ENCODE results near the gene CCRL2.

Gene CCRL2

GRCh38 chr3:46406788-46407611 lies at the start of gene CCRL2, which contains the start of gene CCR5AS:
CCRL2 (plus strand) TSS chr3:46407259; CDS start chr3:46408080, 821 bp downstream.
CCR5AS (minus strand) TSS chr3:46407066.
- DNase-seq, result peak; percentile 9

GRCh38 chr3:46358466-46358865 lies 48.6 kb upstream of the CCRL2 start:
- DNase-seq, result no peak

GRCh38 chr3:46359733-46360493 lies 47.1 kb upstream of the CCRL2 start:
- no peak for DNase-seq

- no peak for DNase-seq
Observed at GRCh38 chr3:46360907-46361306, 46.2 kb upstream of the CCRL2 start.

GRCh38 chr3:46361408-46362283 lies 45.4 kb upstream of the CCRL2 start:
- no peak for DNase-seq

- DNase-seq, result no peak
Observed at GRCh38 chr3:46365041-46365440, 42.0 kb upstream of the CCRL2 start.

- no peak for DNase-seq
Observed at GRCh38 chr3:46365737-46366524, 41.1 kb upstream of the CCRL2 start.

- no peak for DNase-seq
Observed at GRCh38 chr3:46367811-46368210, 39.2 kb upstream of the CCRL2 start.

GRCh38 chr3:46368569-46368968 lies 38.5 kb upstream of the CCRL2 start:
- peak; percentile 36 for DNase-seq

GRCh38 chr3:46369151-46369550 lies 37.9 kb upstream of the CCRL2 start:
- DNase-seq, result no peak

- no peak for DNase-seq
Observed at GRCh38 chr3:46369675-46370132, 37.4 kb upstream of the CCRL2 start.

GRCh38 chr3:46370839-46371518 lies 36.1 kb upstream of the CCRL2 start, which contains the start of gene CCR5:
CCR5 (plus strand) TSS chr3:46370946; CDS start chr3:46372903, 1,957 bp downstream.
- DNase-seq, result no peak

GRCh38 chr3:46371519-46372340 lies 35.3 kb upstream of the CCRL2 start:
- no peak for DNase-seq

- no peak for DNase-seq
Observed at GRCh38 chr3:46372492-46373359, 34.3 kb upstream of the CCRL2 start.

- no peak for DNase-seq
Observed at GRCh38 chr3:46374755-46375154, 32.3 kb upstream of the CCRL2 start.

- DNase-seq, result no peak
Observed at GRCh38 chr3:46375218-46375617, 31.8 kb upstream of the CCRL2 start.

- no peak for DNase-seq
Observed at GRCh38 chr3:46375814-46376213, 31.2 kb upstream of the CCRL2 start.

- DNase-seq, result peak; percentile 43
Observed at GRCh38 chr3:46378426-46378942, 28.6 kb upstream of the CCRL2 start.

All from activated T-cell treated with anti-CD3 and anti-CD28 coated beads for 4 hours (primary cell).